SK-N-SH (cell line): ENCODE data around the gene AP1B1. TPM values are rescaled to one million over a fixed set of nuclear protein-coding genes. Genes with fewer than 3 reads are reported as not detected.

Experiments used
- CTCF ChIA-PET: fragments of 300-600, 350-600 bp; formaldehyde crosslinking; extraction: SDS; loops from one replicate; lab custom pipeline; 2021; lab: Yijun Ruan, JAX
- POLR2A ChIA-PET: fragments of 350-600 bp; sonication (Branson Sonifier 250); formaldehyde crosslinking; extraction: SDS; loops from one replicate; lab custom pipeline; 2020; ENCODE audit warnings: antibody characterized with exemption, inconsistent platforms; lab: Yijun Ruan, JAX
- DNase-seq: peaks from one replicate; pipeline ENCODE4 v3.0.0; 2012
- H2AFZ ChIP-seq: fragments of 200-600 bp; sonication (generic); 2 replicates; pipeline ENCODE4 v1.8.1; 2016; ENCODE audit warnings: antibody characterized with exemption, mild to moderate bottlenecking, low read depth
- H3F3A ChIP-seq: fragments of 200-600 bp; sonication (generic); replicated peaks from 2 replicates; pipeline ENCODE3; 2016; ENCODE audit warnings: antibody characterized with exemption, mild to moderate bottlenecking; ENCODE audit not compliant: insufficient read depth
- H3K27ac ChIP-seq, 2 experiments: fragments of 200-500 bp in 1 of 2; fragments of 200-600 bp in 1 of 2; sonication (Bioruptor generic) in 1 of 2; sonication (generic), shearing (Covaris generic) in 1 of 2; 2 replicates each; pipeline versions ENCODE4 v1.5.1 to v1.6.1; 2014 to 2016; ENCODE audit warnings: low read depth in 2 of 2, inconsistent platforms in 1 of 2, low read length in 1 of 2, mild to moderate bottlenecking in 1 of 2, mixed read lengths in 1 of 2
- H3K27me3 ChIP-seq: fragments of 200-600 bp; sonication (generic), shearing (Covaris generic); 2 replicates; pipeline ENCODE4 v1.6.1; 2016; ENCODE audit warnings: mixed run types; ENCODE audit not compliant: insufficient read depth
- H3K36me3 ChIP-seq, 2 experiments: fragments of 200-500 bp in 1 of 2; fragments of 200-600 bp in 1 of 2; sonication (Bioruptor generic) in 1 of 2; sonication (generic) in 1 of 2; replicated peaks in 1 of 2; 2 replicates each; pipeline versions ENCODE3 to v1.5.1; 2014 to 2016; ENCODE audit warnings: low read length in 1 of 2, mild to moderate bottlenecking in 1 of 2; ENCODE audit not compliant: insufficient read depth in 2 of 2, control insufficient read depth in 1 of 2
- H3K4me1 ChIP-seq, 2 experiments: fragments of 200-500 bp in 1 of 2; fragments of 200-600 bp in 1 of 2; sonication (Bioruptor generic) in 1 of 2; sonication (generic), shearing (Covaris generic) in 1 of 2; 2 replicates each; pipeline versions ENCODE4 v1.5.1 to v1.6.1; 2014 to 2016; ENCODE audit warnings: low read depth in 1 of 2, low read length in 1 of 2, mixed run types in 1 of 2; ENCODE audit not compliant: insufficient read depth in 2 of 2, control insufficient read depth in 1 of 2
- H3K4me2 ChIP-seq: fragments of 200-600 bp; sonication (generic), shearing (Covaris generic); 2 replicates; pipeline ENCODE4 v1.6.1; 2017; ENCODE audit warnings: mixed run types
- H3K4me3 ChIP-seq, 2 experiments: fragments of 200-500 bp in 1 of 2; fragments of 200-600 bp in 1 of 2; sonication (Bioruptor generic) in 1 of 2; sonication (generic), shearing (Covaris generic) in 1 of 2; 2 replicates each; pipeline versions ENCODE4 v1.5.1 to v1.8.1; 2014 to 2016; ENCODE audit warnings: low read depth in 2 of 2, inconsistent platforms in 1 of 2, low read length in 1 of 2, mild to moderate bottlenecking in 1 of 2, mixed read lengths in 1 of 2, moderate library complexity in 1 of 2
- H3K79me2 ChIP-seq: fragments of 200-600 bp; sonication (generic); 2 replicates; pipeline ENCODE4 v1.8.1; 2017; ENCODE audit warnings: mild to moderate bottlenecking; ENCODE audit not compliant: insufficient read depth
- H3K9ac ChIP-seq: fragments of 200-600 bp; sonication (generic); 2 replicates; pipeline ENCODE4 v1.6.1; 2017; ENCODE audit warnings: mixed run types
- H3K9me2 ChIP-seq: fragments of 200-600 bp; sonication (generic); 2 replicates; pipeline ENCODE4 v1.6.1; 2017; ENCODE audit warnings: mixed run types
- H3K9me3 ChIP-seq: fragments of 200-600 bp; sonication (generic); 2 replicates; pipeline ENCODE4 v1.6.1; 2017; ENCODE audit warnings: mixed run types, mild to moderate bottlenecking, moderate library complexity
- H4K20me1 ChIP-seq: fragments of 200-600 bp; sonication (generic); 2 replicates; pipeline ENCODE4 v1.6.1; 2017; ENCODE audit warnings: mild to moderate bottlenecking, mixed run types; ENCODE audit not compliant: insufficient read depth
- CHD2 ChIP-seq: fragments of 150-350 bp; IDR thresholded peaks from 2 replicates; pipeline ENCODE4 v1.6.1; 2018; ENCODE audit warnings: low read length; ENCODE audit not compliant: partially characterized antibody
- EZH2phosphoT487 ChIP-seq: fragments of 200-600 bp; sonication (generic); IDR thresholded peaks from 2 replicates; pipeline ENCODE4 v1.6.1; 2017; ENCODE audit warnings: low read depth, mixed run types, mild to moderate bottlenecking, antibody characterized with exemption, moderate library complexity, borderline replicate concordance
- FOSL2 ChIP-seq: IDR thresholded peaks from 2 replicates; pipeline ENCODE4 v1.4.0; 2012; ENCODE audit warnings: low read depth, mild to moderate bottlenecking, moderate library complexity, borderline replicate concordance
- FOXJ3 ChIP-seq: sonication (generic); formaldehyde crosslinking; IDR thresholded peaks from 2 replicates; pipeline ENCODE4 v1.5.1; 2020; ENCODE audit warnings: mild to moderate bottlenecking, missing genetic modification reagents
- FOXM1 ChIP-seq: IDR thresholded peaks from 2 replicates; pipeline ENCODE4 v1.4.0; 2012; ENCODE audit warnings: low read depth, mild to moderate bottlenecking
- GABPA ChIP-seq: IDR thresholded peaks from 2 replicates; pipeline ENCODE4 v1.4.0; 2012; ENCODE audit warnings: low read depth, mild to moderate bottlenecking
- GATA2 ChIP-seq: sonication (generic); formaldehyde crosslinking; IDR thresholded peaks from 2 replicates; pipeline ENCODE4 v1.5.0; 2020; ENCODE audit warnings: mild to moderate bottlenecking, missing genetic modification reagents
- NRF1 ChIP-seq: IDR thresholded peaks from 2 replicates; pipeline ENCODE4 v1.6.1; 2012; ENCODE audit warnings: low read depth, mild to moderate bottlenecking, low read length
- SIN3A ChIP-seq: IDR thresholded peaks from 2 replicates; pipeline ENCODE4 v1.6.1; 2012; ENCODE audit warnings: low read depth, mild to moderate bottlenecking, low read length, moderate library complexity, borderline replicate concordance
- SMC3 ChIP-seq: IDR thresholded peaks from 2 replicates; pipeline ENCODE4 v1.6.1; 2012; ENCODE audit warnings: low read depth, low read length, improper control_type of control experiment
- TCF12 ChIP-seq: IDR thresholded peaks from 2 replicates; pipeline ENCODE4 v1.4.0; 2012
- TEAD4 ChIP-seq: IDR thresholded peaks from 2 replicates; pipeline ENCODE4 v1.4.0; 2012; ENCODE audit warnings: mild to moderate bottlenecking, borderline replicate concordance; ENCODE audit not compliant: insufficient read depth
- YY1 ChIP-seq: IDR thresholded peaks from 2 replicates; pipeline ENCODE4 v1.4.0; 2012; ENCODE audit warnings: low read depth, mild to moderate bottlenecking
- WGBS: methylation state at CpG from one replicate; pipeline ENCODE4 v1.1.6; 2017; ENCODE audit warnings: low lambda C conversion rate; 5-methylcytosine and 5-hydroxymethylcytosine counted together
- polyA plus RNA-seq, 3 experiments: library from polyadenylated mRNA; depleted of rRNA; stranded (reverse); fragments of >200 nt; gene quantifications; 2 replicates each; pipeline ENCODE4 v1.2.3, GENCODE V29; 2012
- TF ChIP-seq, protein P1 (sequence below): IDR thresholded peaks from 2 replicates; pipeline ENCODE4 v1.6.1; 2012; ENCODE audit warnings: mild to moderate bottlenecking, low read depth, low read length, moderate library complexity
- TF ChIP-seq, protein P2 (sequence below): fragments of 200-600 bp; sonication (generic); IDR thresholded peaks from 2 replicates; pipeline ENCODE4 v1.6.1; 2017; ENCODE audit warnings: antibody characterized with exemption, mild to moderate bottlenecking, moderate library complexity

Gene AP1B1
- polyA plus RNA-seq, 1 of the 3 experiments (the other 2 are of a cell fraction) = 51.9 TPM

DNA sequence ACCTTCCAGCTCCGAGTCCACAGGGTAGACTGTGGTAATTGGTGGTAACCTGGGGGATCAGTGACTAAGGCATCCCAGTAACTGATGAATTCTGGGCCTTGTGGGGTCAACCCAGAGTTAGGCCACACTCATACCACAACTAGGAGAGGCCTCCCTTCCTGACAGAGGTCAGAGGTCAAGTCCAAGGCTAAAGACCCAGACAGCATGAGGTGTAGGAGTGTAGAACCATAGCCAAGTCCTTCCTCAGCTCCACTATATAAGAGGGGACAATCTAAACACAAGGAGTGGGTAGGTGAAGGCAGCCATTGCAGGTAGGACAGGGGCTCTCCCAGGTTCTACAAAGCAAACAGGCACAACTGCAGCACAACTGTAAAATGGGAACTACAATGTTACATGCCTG is 4.6 kb downstream of the AP1B1 start:
- Histone ChIP-seq H3K4me3 (no peak overlapping the region), H3F3A (no peaks in the 10 kb centered on the region), H3K27me3 (no peaks in the 10 kb centered on the region), H3K9me2 (no peaks in the 10 kb centered on the region), H3K9me3 (no peaks in the 10 kb centered on the region), H3K9ac (no peak overlapping the region), H2AFZ (no peak overlapping the region), H3K36me3 (peaks cover 0 to 9% of the 10 kb centered on the region in 2 experiments), H4K20me1 (peaks cover 6% of the 10 kb centered on the region; the same call in 1 of the 2 replicates), H3K4me1 (peaks cover 0 to 7% of the 10 kb centered on the region in 2 experiments; a peak in 1 of 4 replicates), H3K79me2 (peaks cover 48% of the 10 kb centered on the region), H3K4me2 (no peak overlapping the region), H3K27ac (no peak overlapping the region)
- CTCF ChIA-PET = no interaction called here
- no peak for TF ChIP-seq FOXM1
- TF ChIP-seq FOSL2 = no peak
- TF ChIP-seq, protein P1, sequence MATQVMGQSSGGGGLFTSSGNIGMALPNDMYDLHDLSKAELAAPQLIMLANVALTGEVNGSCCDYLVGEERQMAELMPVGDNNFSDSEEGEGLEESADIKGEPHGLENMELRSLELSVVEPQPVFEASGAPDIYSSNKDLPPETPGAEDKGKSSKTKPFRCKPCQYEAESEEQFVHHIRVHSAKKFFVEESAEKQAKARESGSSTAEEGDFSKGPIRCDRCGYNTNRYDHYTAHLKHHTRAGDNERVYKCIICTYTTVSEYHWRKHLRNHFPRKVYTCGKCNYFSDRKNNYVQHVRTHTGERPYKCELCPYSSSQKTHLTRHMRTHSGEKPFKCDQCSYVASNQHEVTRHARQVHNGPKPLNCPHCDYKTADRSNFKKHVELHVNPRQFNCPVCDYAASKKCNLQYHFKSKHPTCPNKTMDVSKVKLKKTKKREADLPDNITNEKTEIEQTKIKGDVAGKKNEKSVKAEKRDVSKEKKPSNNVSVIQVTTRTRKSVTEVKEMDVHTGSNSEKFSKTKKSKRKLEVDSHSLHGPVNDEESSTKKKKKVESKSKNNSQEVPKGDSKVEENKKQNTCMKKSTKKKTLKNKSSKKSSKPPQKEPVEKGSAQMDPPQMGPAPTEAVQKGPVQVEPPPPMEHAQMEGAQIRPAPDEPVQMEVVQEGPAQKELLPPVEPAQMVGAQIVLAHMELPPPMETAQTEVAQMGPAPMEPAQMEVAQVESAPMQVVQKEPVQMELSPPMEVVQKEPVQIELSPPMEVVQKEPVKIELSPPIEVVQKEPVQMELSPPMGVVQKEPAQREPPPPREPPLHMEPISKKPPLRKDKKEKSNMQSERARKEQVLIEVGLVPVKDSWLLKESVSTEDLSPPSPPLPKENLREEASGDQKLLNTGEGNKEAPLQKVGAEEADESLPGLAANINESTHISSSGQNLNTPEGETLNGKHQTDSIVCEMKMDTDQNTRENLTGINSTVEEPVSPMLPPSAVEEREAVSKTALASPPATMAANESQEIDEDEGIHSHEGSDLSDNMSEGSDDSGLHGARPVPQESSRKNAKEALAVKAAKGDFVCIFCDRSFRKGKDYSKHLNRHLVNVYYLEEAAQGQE = no peak
- TF ChIP-seq TEAD4 = no peak
- no peak for TF ChIP-seq NRF1
- TF ChIP-seq TCF12 = no peak
- no peak for TF ChIP-seq SIN3A
- no peak for TF ChIP-seq SMC3
- 86% methylated on average over 1 of the region's 1 CpG for WGBS
- POLR2A ChIA-PET = no interaction called here
- no peak for DNase-seq

DNA sequence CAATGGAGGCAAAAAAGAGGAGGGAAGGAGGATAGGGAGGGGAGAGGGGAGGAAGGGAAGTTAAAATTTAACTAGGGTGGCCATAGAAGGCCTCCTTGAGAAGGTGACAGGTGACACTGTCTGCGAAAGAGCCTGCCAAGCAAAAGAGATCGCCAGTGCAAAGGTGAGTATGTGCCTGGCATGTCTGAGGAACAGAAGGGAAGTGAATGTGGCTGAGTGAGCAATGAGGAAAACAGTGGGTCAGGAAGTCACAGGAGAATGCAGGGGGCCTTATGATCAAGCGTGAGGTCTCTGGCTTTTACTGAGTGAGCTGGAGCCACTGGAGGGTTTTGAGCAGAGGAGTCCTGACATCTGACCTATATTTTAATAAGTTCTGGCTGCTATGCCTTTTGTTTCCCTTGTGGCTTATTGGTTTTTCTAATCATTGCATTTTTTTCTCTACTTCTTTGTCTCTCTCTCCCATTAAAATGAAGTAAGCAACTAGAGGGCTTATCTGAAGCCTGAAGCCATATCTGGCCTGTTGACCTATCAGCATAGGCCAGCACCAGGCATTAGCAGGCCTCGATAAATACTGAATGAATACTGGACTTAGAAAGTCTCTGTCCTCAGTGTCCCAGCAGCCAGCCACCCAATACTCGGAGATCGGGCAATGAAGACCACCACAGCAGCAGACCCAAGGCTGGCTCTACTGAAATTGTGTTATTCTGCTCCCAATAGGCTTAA is 5.6 kb downstream of the AP1B1 start:
- peaks cover 0 to 7% of the 10 kb centered on the region in 2 experiments; a peak in 1 of 4 replicates for H3K4me1 ChIP-seq
- no peaks in the 10 kb centered on the region for H3K9me3 ChIP-seq
- H3K9me2 ChIP-seq = no peaks in the 10 kb centered on the region
- no peak overlapping the region for H3K4me3 ChIP-seq
- peaks cover 0 to 9% of the 10 kb centered on the region in 2 experiments for H3K36me3 ChIP-seq
- POLR2A ChIA-PET = no interaction called here
- no peak overlapping the region for H3K9ac ChIP-seq
- no peak for DNase-seq
- H3K27me3 ChIP-seq = no peaks in the 10 kb centered on the region
- no peak overlapping the region for H2AFZ ChIP-seq
- no peak overlapping the region for H3K27ac ChIP-seq
- CTCF ChIA-PET = interaction anchor here (0.6 to 1.2 kb wide), 2 partner anchors 24 to 81 kb away, joined by 3 to 4 read pairs; no protein-coding TSS in a partner anchor
- H3K4me2 ChIP-seq = no peak overlapping the region
- peaks cover 40% of the 10 kb centered on the region for H3K79me2 ChIP-seq
- 87% methylated on average over 6 of the region's 6 CpGs for WGBS
- H3F3A ChIP-seq = no peaks in the 10 kb centered on the region
- peaks cover 6% of the 10 kb centered on the region; the same call in 1 of the 2 replicates for H4K20me1 ChIP-seq
- no peak for TF ChIP-seq GATA2 (CRISPR knock-in tag)
- no peak for TF ChIP-seq FOXJ3 (CRISPR knock-in tag)
- no peak for TF ChIP-seq GABPA
- TF ChIP-seq TEAD4 = no peak
- no peak for TF ChIP-seq YY1
- TF ChIP-seq EZH2phosphoT487 = no peak
- TF ChIP-seq, protein P1 = no peak
- TF ChIP-seq CHD2 = no peak
- TF ChIP-seq SIN3A = no peak
- TF ChIP-seq, protein P2, sequence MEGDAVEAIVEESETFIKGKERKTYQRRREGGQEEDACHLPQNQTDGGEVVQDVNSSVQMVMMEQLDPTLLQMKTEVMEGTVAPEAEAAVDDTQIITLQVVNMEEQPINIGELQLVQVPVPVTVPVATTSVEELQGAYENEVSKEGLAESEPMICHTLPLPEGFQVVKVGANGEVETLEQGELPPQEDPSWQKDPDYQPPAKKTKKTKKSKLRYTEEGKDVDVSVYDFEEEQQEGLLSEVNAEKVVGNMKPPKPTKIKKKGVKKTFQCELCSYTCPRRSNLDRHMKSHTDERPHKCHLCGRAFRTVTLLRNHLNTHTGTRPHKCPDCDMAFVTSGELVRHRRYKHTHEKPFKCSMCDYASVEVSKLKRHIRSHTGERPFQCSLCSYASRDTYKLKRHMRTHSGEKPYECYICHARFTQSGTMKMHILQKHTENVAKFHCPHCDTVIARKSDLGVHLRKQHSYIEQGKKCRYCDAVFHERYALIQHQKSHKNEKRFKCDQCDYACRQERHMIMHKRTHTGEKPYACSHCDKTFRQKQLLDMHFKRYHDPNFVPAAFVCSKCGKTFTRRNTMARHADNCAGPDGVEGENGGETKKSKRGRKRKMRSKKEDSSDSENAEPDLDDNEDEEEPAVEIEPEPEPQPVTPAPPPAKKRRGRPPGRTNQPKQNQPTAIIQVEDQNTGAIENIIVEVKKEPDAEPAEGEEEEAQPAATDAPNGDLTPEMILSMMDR = no peak
